Tibial nerve (tissue), 4 donors: ENCODE data around the gene SH3RF2. TPM values are rescaled to one million over a fixed set of nuclear protein-coding genes. Genes with fewer than 3 reads are reported as not detected.
A peak's percentile ranks its signal among the peaks of the same experiment; 100 is the strongest.

Source experiments
- DNase-seq, 2 donors: peaks; one replicate each; pipeline ENCODE4 v3.0.0-alpha.2; 2019; ENCODE audit warnings: low spot score in 2 of 2
- H3K27ac ChIP-seq, 4 donors: fragments of 200-600 bp; sonication (generic) in 3 of 4; one replicate each; pipeline ENCODE4 v1.5.1; 2017 to 2019; ENCODE audit warnings: mild to moderate bottlenecking in 1 of 4
- H3K27me3 ChIP-seq, 2 donors: fragments of 200-600 bp; sonication (generic) in 1 of 2; one replicate each; pipeline versions ENCODE4 v1.5.1 to v1.6.0; 2017 to 2019
- H3K36me3 ChIP-seq, 3 donors: fragments of 200-600 bp; sonication (generic); one replicate each; pipeline ENCODE4 v1.5.1; 2018 to 2019
- H3K4me1 ChIP-seq, 4 donors: fragments of 200-600 bp; sonication (generic) in 3 of 4; one replicate each; pipeline ENCODE4 v1.5.1; 2017 to 2019
- H3K4me3 ChIP-seq, 4 donors: fragments of 200-600 bp; sonication (generic) in 3 of 4; one replicate each; pipeline ENCODE4 v1.5.1; 2017 to 2019; ENCODE audit warnings: mild to moderate bottlenecking in 1 of 4, moderate library complexity in 1 of 4
- H3K9me3 ChIP-seq, 4 donors: fragments of 200-600 bp; sonication (generic) in 3 of 4; one replicate each; pipeline ENCODE4 v1.5.1; 2017 to 2019
- EP300 ChIP-seq, 2 donors: sonication (generic); formaldehyde crosslinking; IDR thresholded peaks; one replicate each; pipeline ENCODE4 v1.6.1; 2017; ENCODE audit warnings: antibody characterized with exemption in 2 of 2, mild to moderate bottlenecking in 1 of 2
- POLR2A ChIP-seq, 2 donors: fragments of 450-650 bp; IDR thresholded peaks; one replicate each; pipeline ENCODE4 v1.6.1; 2017; ENCODE audit warnings: antibody characterized with exemption in 2 of 2, mild to moderate bottlenecking in 2 of 2, moderate library complexity in 2 of 2
- WGBS, 2 donors: methylation state at CpG; one replicate each; pipeline ENCODE4 v1.1.5; 2018; 5-methylcytosine and 5-hydroxymethylcytosine counted together
- total RNA-seq, 4 donors: library from RNA; depleted of rRNA; stranded (reverse); fragments of >200 nt; gene quantifications; one replicate each; pipeline ENCODE4 v1.1.0, GENCODE V29; 2016
- TF ChIP-seq, protein P1 (sequence below), 5 experiments: fragments of 200-600 bp in 3 of 5; fragments of 450-650 bp in 2 of 5; sonication (generic) in 3 of 5; IDR thresholded peaks; one replicate each; pipeline ENCODE4 v1.5.1; 2016 to 2019; ENCODE audit warnings: antibody characterized with exemption in 5 of 5, mild to moderate bottlenecking in 3 of 5, moderate library complexity in 2 of 5

The SH3RF2 gene
- total RNA-seq, 4 donors from 2014 or later: 1.0 to 5.1 (median 2.0) TPM

DNA sequence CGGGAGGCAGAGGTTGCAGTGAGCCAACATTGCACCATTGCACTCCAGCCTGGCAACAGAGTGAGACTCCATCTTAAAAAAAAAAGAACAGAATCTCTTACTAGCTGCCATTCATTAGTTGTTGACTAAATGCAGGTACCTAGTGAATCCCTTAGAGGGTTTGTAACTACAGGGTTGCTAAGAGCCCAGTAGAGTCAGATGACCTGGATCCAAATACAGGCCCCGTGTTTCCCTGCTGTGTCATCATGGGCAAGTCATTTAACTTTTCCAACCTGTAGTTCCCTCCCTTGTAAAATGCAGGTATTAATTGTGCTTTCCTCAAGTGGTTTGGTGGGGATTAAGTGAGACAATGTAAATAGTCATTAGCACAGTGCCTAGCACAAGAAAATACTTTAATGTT is 136.2 kb downstream of the SH3RF2 start:
- TF ChIP-seq POLR2A (IDR thresholded peaks at IDR 0.05): no peak
- TF ChIP-seq, protein P1, sequence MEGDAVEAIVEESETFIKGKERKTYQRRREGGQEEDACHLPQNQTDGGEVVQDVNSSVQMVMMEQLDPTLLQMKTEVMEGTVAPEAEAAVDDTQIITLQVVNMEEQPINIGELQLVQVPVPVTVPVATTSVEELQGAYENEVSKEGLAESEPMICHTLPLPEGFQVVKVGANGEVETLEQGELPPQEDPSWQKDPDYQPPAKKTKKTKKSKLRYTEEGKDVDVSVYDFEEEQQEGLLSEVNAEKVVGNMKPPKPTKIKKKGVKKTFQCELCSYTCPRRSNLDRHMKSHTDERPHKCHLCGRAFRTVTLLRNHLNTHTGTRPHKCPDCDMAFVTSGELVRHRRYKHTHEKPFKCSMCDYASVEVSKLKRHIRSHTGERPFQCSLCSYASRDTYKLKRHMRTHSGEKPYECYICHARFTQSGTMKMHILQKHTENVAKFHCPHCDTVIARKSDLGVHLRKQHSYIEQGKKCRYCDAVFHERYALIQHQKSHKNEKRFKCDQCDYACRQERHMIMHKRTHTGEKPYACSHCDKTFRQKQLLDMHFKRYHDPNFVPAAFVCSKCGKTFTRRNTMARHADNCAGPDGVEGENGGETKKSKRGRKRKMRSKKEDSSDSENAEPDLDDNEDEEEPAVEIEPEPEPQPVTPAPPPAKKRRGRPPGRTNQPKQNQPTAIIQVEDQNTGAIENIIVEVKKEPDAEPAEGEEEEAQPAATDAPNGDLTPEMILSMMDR (IDR thresholded peaks at IDR 0.05): no peak
- no peak for TF ChIP-seq EP300 (IDR thresholded peaks at IDR 0.05)
- Histone ChIP-seq H3K4me1 (no peaks in the 10 kb centered on the region), H3K27ac (no peak overlapping the region), H3K9me3 (no peaks in the 10 kb centered on the region), H3K27me3 (peaks cover 0 to 7% of the 10 kb centered on the region in 2 donors), H3K4me3 (no peak overlapping the region), H3K36me3 (no peaks in the 10 kb centered on the region)
- DNase-seq: no peak
- 81 to 85% methylated on average over 2 of the region's 2 CpGs for WGBS, 2 donors

GRCh38 chr5:146073239-146073900 is 137.0 kb downstream of the SH3RF2 start:
- H3K4me3 ChIP-seq: no peak overlapping the region
- H3K36me3 ChIP-seq: no peaks in the 10 kb centered on the region
- no peaks in the 10 kb centered on the region for H3K9me3 ChIP-seq
- TF ChIP-seq POLR2A (IDR thresholded peaks at IDR 0.05) (no peak), EP300 (IDR thresholded peaks at IDR 0.05) (no peak)
- TF ChIP-seq, protein P1 (IDR thresholded peaks at IDR 0.05): no peak
- H3K27me3 ChIP-seq: peaks cover 0 to 7% of the 10 kb centered on the region in 2 donors
- WGBS, 2 donors: 40 to 48% methylated on average over 9 of the region's 9 CpGs
- H3K27ac ChIP-seq: no peak overlapping the region
- no peak for DNase-seq
- no peaks in the 10 kb centered on the region for H3K4me1 ChIP-seq

DNA sequence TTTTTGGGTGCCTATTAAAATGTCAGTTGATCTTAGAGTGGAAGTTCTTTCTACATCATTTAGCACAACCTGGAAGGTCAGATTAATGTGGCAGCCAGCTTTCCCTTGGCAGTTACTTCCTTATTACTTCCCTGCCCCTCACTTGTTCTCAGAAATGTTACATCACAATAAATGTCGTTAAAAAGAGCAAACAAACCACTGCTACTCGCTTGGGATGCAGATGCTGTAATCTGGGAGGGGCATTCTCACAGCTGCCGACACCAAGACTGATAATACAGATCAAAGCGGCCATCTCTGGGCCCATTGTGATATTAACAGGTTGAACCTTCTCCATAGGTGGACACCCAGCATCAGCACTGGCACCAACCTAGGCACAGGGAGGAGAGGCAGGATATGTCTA is 139.7 kb downstream of the SH3RF2 start:
- Histone ChIP-seq H3K4me1 (no peaks in the 10 kb centered on the region), H3K27me3 (peaks cover 0 to 7% of the 10 kb centered on the region in 2 donors), H3K9me3 (no peaks in the 10 kb centered on the region), H3K36me3 (no peaks in the 10 kb centered on the region), H3K27ac (no peak overlapping the region), H3K4me3 (no peak overlapping the region)
- peak in 1 of 2 donors; percentile 12 for DNase-seq
- 34 to 37% methylated on average over 4 of the region's 4 CpGs for WGBS, 2 donors
- TF ChIP-seq, protein P1 (IDR thresholded peaks at IDR 0.05): no peak
- TF ChIP-seq POLR2A (IDR thresholded peaks at IDR 0.05) (no peak), EP300 (IDR thresholded peaks at IDR 0.05) (no peak)

DNA sequence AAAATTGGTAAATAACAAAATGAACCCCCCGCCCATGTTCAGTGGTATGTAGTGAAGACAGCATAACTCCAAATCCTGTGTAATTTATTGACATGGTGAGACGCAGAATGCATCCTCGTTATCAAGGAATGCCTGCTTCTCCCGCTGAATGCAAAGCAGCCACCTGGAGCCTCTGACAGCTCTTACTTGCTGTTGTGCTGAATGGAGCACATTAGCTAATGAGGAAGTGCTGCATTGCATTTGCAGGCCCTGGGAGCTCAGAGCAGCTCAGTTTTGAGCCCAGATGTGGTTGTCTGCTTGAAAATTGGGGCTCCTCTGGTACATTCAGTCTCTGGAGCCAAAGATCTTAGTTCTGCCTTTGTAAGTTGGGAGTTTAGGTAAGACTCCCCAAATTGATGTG is 140.1 kb downstream of the SH3RF2 start:
- TF ChIP-seq, protein P1 (IDR thresholded peaks at IDR 0.05): no peak
- TF ChIP-seq POLR2A (IDR thresholded peaks at IDR 0.05) (no peak), EP300 (IDR thresholded peaks at IDR 0.05) (no peak)

GRCh38 chr5:146078566-146078965 is 142.2 kb downstream of the SH3RF2 start:
- H3K27ac ChIP-seq: no peak overlapping the region
- 45 to 65% methylated on average over 2 of the region's 2 CpGs for WGBS, 2 donors

More for the DNA sequence above, 140.1 kb downstream of the SH3RF2 start:
- H3K36me3 ChIP-seq: no peaks in the 10 kb centered on the region
- WGBS, 2 donors: 62 to 68% methylated on average over 4 of the region's 4 CpGs
- peaks cover 0 to 7% of the 10 kb centered on the region in 2 donors for H3K27me3 ChIP-seq
- H3K4me3 ChIP-seq: no peak overlapping the region
- no peaks in the 10 kb centered on the region for H3K9me3 ChIP-seq
- peaks cover 0 to 1% (median 0%) of the 10 kb centered on the region in 4 donors for H3K4me1 ChIP-seq
- no peak overlapping the region for H3K27ac ChIP-seq
- no peak for DNase-seq

More at GRCh38 chr5:146078566-146078965, 142.2 kb downstream of the SH3RF2 start:
- peaks cover 0 to 3% of the 10 kb centered on the region in 2 donors for H3K27me3 ChIP-seq
- H3K4me3 ChIP-seq: no peak overlapping the region
- H3K36me3 ChIP-seq: no peaks in the 10 kb centered on the region
- TF ChIP-seq POLR2A (IDR thresholded peaks at IDR 0.05) (no peak), EP300 (IDR thresholded peaks at IDR 0.05) (no peak)
- TF ChIP-seq, protein P1 (IDR thresholded peaks at IDR 0.05): no peak
- no peaks in the 10 kb centered on the region for H3K9me3 ChIP-seq
- peaks cover 0 to 7% (median 0%) of the 10 kb centered on the region in 4 donors for H3K4me1 ChIP-seq
- DNase-seq: no peak
